H1 (cell line): ENCODE data around the gene EGLN3. TPM values are rescaled to one million over a fixed set of nuclear protein-coding genes. Genes with fewer than 3 reads are reported as not detected.

ENCODE experiments used
- CTCF ChIA-PET: fragments of 300-600 bp; sonication (Branson Sonifier 250); formaldehyde crosslinking; loops from one replicate; lab custom pipeline; 2021; ENCODE audit not compliant: partially characterized antibody; lab: Charles Lee
- POLR2A ChIA-PET: fragments of 300-600 bp; sonication (Branson Sonifier 250); formaldehyde crosslinking; loops from one replicate; lab custom pipeline; 2021; ENCODE audit warnings: inconsistent platforms; ENCODE audit not compliant: partially characterized antibody; lab: Charles Lee
- DNase-seq, 2 experiments: peaks; one replicate each; pipeline versions ENCODE4 v3.0.0 to v3.0.0-alpha.2; 2010 to 2022; ENCODE audit warnings: low spot score in 2 of 2, low read depth in 1 of 2, mixed read lengths in 1 of 2
- FAIRE-seq: peaks from 2 replicates; lab custom pipeline; 2011; peaks lifted over from hg19 to GRCh38; lab: Jason Lieb, UNC
- H2AFZ ChIP-seq: 2 replicates; pipeline ENCODE4 v1.8.1; 2012; ENCODE audit warnings: low read length, inconsistent platforms
- H2AK5ac ChIP-seq: 2 replicates; pipeline ENCODE4 v1.6.1; 2013; ENCODE audit warnings: low read depth, low read length
- H2BK120ac ChIP-seq: replicated peaks from 2 replicates; pipeline ENCODE3; 2013; ENCODE audit warnings: low read depth, low read length, inconsistent platforms
- H2BK12ac ChIP-seq: 2 replicates; pipeline ENCODE4 v1.6.1; 2013; ENCODE audit warnings: low read depth, low read length
- H2BK15ac ChIP-seq: 2 replicates; pipeline ENCODE4 v1.6.1; 2013; ENCODE audit warnings: low read length
- H2BK20ac ChIP-seq: 2 replicates; pipeline ENCODE4 v1.6.1; 2013; ENCODE audit warnings: low read length
- H2BK5ac ChIP-seq: 2 replicates; pipeline ENCODE4 v1.6.1; 2013; ENCODE audit warnings: low read depth, low read length
- H3K14ac ChIP-seq: 2 replicates; pipeline ENCODE4 v1.6.1; 2013; ENCODE audit warnings: inconsistent platforms; ENCODE audit not compliant: insufficient read length
- H3K18ac ChIP-seq: 2 replicates; pipeline ENCODE4 v1.6.1; 2013; ENCODE audit warnings: low read length; ENCODE audit errors: extremely low read depth
- H3K23ac ChIP-seq: 2 replicates; pipeline ENCODE4 v1.6.1; 2013; ENCODE audit warnings: inconsistent platforms; ENCODE audit not compliant: insufficient read length
- H3K23me2 ChIP-seq: 2 replicates; pipeline ENCODE4 v1.6.1; 2013; ENCODE audit warnings: low read depth, low read length
- H3K27ac ChIP-seq: 2 replicates; pipeline ENCODE4 v1.6.1; 2011; ENCODE audit warnings: low read depth, low read length, inconsistent platforms
- H3K27me3 ChIP-seq, 4 experiments: replicated peaks in 1 of 4; 1 replicate in 1 of 4; 2 replicates in 3 of 4; pipeline versions ENCODE4 v1.6.1 to v1.8.1; 2011 to 2013; ENCODE audit warnings: low read length in 3 of 4, mild to moderate bottlenecking in 3 of 4, inconsistent platforms in 2 of 4, mixed read lengths in 2 of 4, moderate library complexity in 1 of 4; ENCODE audit not compliant: control insufficient read depth in 3 of 4, insufficient read depth in 3 of 4; ENCODE audit errors: extremely low read depth in 1 of 4
- H3K36me3 ChIP-seq, 4 experiments: 2 replicates each; pipeline versions ENCODE4 v1.6.1 to v1.8.1; 2011 to 2013; ENCODE audit warnings: mild to moderate bottlenecking in 4 of 4, low read length in 3 of 4, moderate library complexity in 2 of 4, control low read depth in 1 of 4, inconsistent platforms in 1 of 4; ENCODE audit not compliant: insufficient read depth in 4 of 4, control insufficient read depth in 2 of 4
- H3K4ac ChIP-seq: replicated peaks from 2 replicates; pipeline ENCODE3; 2013; ENCODE audit warnings: low read length, low read depth, mixed read lengths, inconsistent platforms; ENCODE audit not compliant: insufficient read length
- H3K4me1 ChIP-seq, 4 experiments: replicated peaks in 1 of 4; 1 replicate in 1 of 4; 2 replicates in 3 of 4; pipeline versions ENCODE4 v1.6.1 to v1.8.1; 2011 to 2013; ENCODE audit warnings: low read length in 3 of 4, inconsistent platforms in 2 of 4, mixed read lengths in 1 of 4; ENCODE audit not compliant: insufficient read depth in 4 of 4, control insufficient read depth in 3 of 4
- H3K4me2 ChIP-seq, 2 experiments: 2 replicates each; pipeline versions ENCODE4 v1.6.1 to v1.8.1; 2011 to 2013; ENCODE audit warnings: low read depth in 2 of 2, low read length in 2 of 2, control low read depth in 1 of 2, inconsistent platforms in 1 of 2, mild to moderate bottlenecking in 1 of 2; ENCODE audit not compliant: insufficient read depth in 1 of 2
- H3K4me3 ChIP-seq, 4 experiments: fragments of 200-600, 300-600 bp in 1 of 4; sonication (generic), shearing (Covaris generic), sonication (Bioruptor Twin) in 1 of 4; 2 replicates each; pipeline versions ENCODE4 v1.5.1 to v1.8.1; 2011 to 2016; ENCODE audit warnings: low read length in 4 of 4, low read depth in 3 of 4, control low read depth in 2 of 4, inconsistent platforms in 2 of 4, mild to moderate bottlenecking in 2 of 4, mixed read lengths in 1 of 4, moderate library complexity in 1 of 4; ENCODE audit not compliant: insufficient read depth in 2 of 4; ENCODE audit errors: extremely low read depth in 1 of 4
- H3K56ac ChIP-seq: replicated peaks from 2 replicates; pipeline ENCODE3; 2013; ENCODE audit warnings: low read depth, mild to moderate bottlenecking, mixed read lengths, low read length, inconsistent platforms; ENCODE audit not compliant: insufficient read length
- H3K79me1 ChIP-seq: 2 replicates; pipeline ENCODE4 v1.6.1; 2013; ENCODE audit warnings: low read depth, low read length, control low read depth
- H3K79me2 ChIP-seq, 2 experiments: 2 replicates each; pipeline versions ENCODE4 v1.6.1 to v1.8.1; 2012 to 2013; ENCODE audit warnings: low read length in 2 of 2, mild to moderate bottlenecking in 2 of 2, inconsistent platforms in 1 of 2; ENCODE audit not compliant: insufficient read depth in 2 of 2, control insufficient read depth in 1 of 2
- H3K9ac ChIP-seq, 4 experiments: replicated peaks in 1 of 4; 1 replicate in 1 of 4; 2 replicates in 3 of 4; pipeline versions ENCODE4 v1.6.1 to v1.8.1; 2011 to 2013; ENCODE audit warnings: low read depth in 3 of 4, low read length in 3 of 4, control low read depth in 2 of 4, mild to moderate bottlenecking in 2 of 4, moderate library complexity in 2 of 4, inconsistent platforms in 1 of 4; ENCODE audit errors: extremely low read depth in 1 of 4
- H3K9me3 ChIP-seq, 2 experiments: 2 replicates each; pipeline versions ENCODE4 v1.6.1 to v1.8.1; 2012 to 2013; ENCODE audit warnings: mild to moderate bottlenecking in 2 of 2, moderate library complexity in 2 of 2, control low read depth in 1 of 2, inconsistent platforms in 1 of 2, low read depth in 1 of 2, low read length in 1 of 2, mixed read lengths in 1 of 2; ENCODE audit not compliant: insufficient read depth in 2 of 2
- H4K20me1 ChIP-seq, 2 experiments: replicated peaks in 1 of 2; 2 replicates each; pipeline versions ENCODE3 to v1.8.1; 2011 to 2013; ENCODE audit warnings: inconsistent platforms in 2 of 2, low read length in 2 of 2, mild to moderate bottlenecking in 1 of 2; ENCODE audit not compliant: insufficient read depth in 2 of 2, control insufficient read depth in 1 of 2
- H4K5ac ChIP-seq: 2 replicates; pipeline ENCODE4 v1.6.1; 2013; ENCODE audit warnings: low read length, low read depth, mixed read lengths, inconsistent platforms; ENCODE audit not compliant: insufficient read length
- H4K8ac ChIP-seq: 2 replicates; pipeline ENCODE4 v1.8.0; 2013; ENCODE audit warnings: mild to moderate bottlenecking, moderate library complexity, low read length, inconsistent platforms; ENCODE audit not compliant: insufficient read depth; ENCODE audit errors: extremely low read depth
- H4K91ac ChIP-seq: replicated peaks from 2 replicates; pipeline ENCODE3; 2013; ENCODE audit warnings: low read length, mixed read lengths, inconsistent platforms; ENCODE audit not compliant: insufficient read length
- ASH2L ChIP-seq: fragments of 200-600, 300-600 bp; sonication (generic); IDR thresholded peaks from one replicate; pipeline ENCODE4 v1.7.1; 2017; ENCODE audit warnings: low read length
- HDAC2 ChIP-seq, 2 experiments: fragments of 300-600 bp in 1 of 2; sonication (generic) in 1 of 2; IDR thresholded peaks; 2 replicates each; pipeline ENCODE4 v1.6.1; 2011 to 2012; ENCODE audit warnings: low read depth in 2 of 2, low read length in 2 of 2, mild to moderate bottlenecking in 2 of 2, moderate library complexity in 2 of 2, borderline replicate concordance in 1 of 2, inconsistent platforms in 1 of 2
- SP2 ChIP-seq: IDR thresholded peaks from 2 replicates; pipeline ENCODE4 v1.6.1; 2012; ENCODE audit warnings: mild to moderate bottlenecking, low read length, inconsistent platforms
- TCF12 ChIP-seq: IDR thresholded peaks from 2 replicates; pipeline ENCODE4 v1.6.1; 2011; ENCODE audit warnings: low read depth, mild to moderate bottlenecking, low read length
- ZNF274 ChIP-seq: IDR thresholded peaks from 2 replicates; pipeline ENCODE4 v1.7.0; 2012; ENCODE audit warnings: low read length, borderline replicate concordance; ENCODE audit errors: extremely low read depth
- WGBS, 2 experiments: shearing (Covaris generic) in 1 of 2; methylation state at CpG; one replicate each; pipeline versions ENCODE4 v1.1.6 to v1.1.7; 2013 to 2015; ENCODE audit warnings: low lambda C conversion rate in 2 of 2, mixed read lengths in 2 of 2, inconsistent platforms in 1 of 2, low coverage in 1 of 2, missing lambda C conversion rate in 1 of 2; ENCODE audit not compliant: insufficient replicate concordance in 2 of 2, insufficient coverage in 1 of 2, insufficient read length in 1 of 2; ENCODE audit errors: extremely low coverage in 1 of 2, missing lambda C conversion rate in 1 of 2; 5-methylcytosine and 5-hydroxymethylcytosine counted together
- polyA plus RNA-seq, 7 experiments: library from polyadenylated mRNA; depleted of rRNA in 3 of 7; stranded (reverse) in 5 of 7; unstranded in 2 of 7; fragments of >200 nt in 5 of 7; fragments of 200-250 nt in 2 of 7; gene quantifications; 1 replicate in 5 of 7; 2 replicates in 1 of 7; 4 replicates in 1 of 7; pipeline versions ENCODE4 v1.2.1 to v1.2.3, GENCODE V29; 2011 to 2013; ENCODE audit warnings: missing spikeins in 2 of 7, mixed read lengths in 2 of 7
- total RNA-seq: library from RNA; stranded (reverse); fragmentation: NEBNext Ultra II Directional; extraction: Animal tissue kit (Norgen Biotek cat#: 25700); gene quantifications from 2 replicates; pipeline ENCODE4 v1.2.1, GENCODE V29; 2021

Gene EGLN3
- total and polyA plus RNA-seq, 2 of the 8 experiments (the other 6 are each of a cell fraction or from before 2014, with no cell fraction given): 10.6 to 27.3 TPM

GRCh38 chr14:33884916-33885315 is 66.0 kb downstream of the EGLN3 start:
- Histone ChIP-seq H2BK20ac (no peak overlapping the region), H2AK5ac (no peak overlapping the region), H4K5ac (no peak overlapping the region), H3K23me2 (no peaks in the 10 kb centered on the region), H3K9me3 (no peaks in the 10 kb centered on the region), H2BK12ac (no peak overlapping the region), H4K91ac (no peak overlapping the region), H3K56ac (no peak overlapping the region), H3K23ac (no peak overlapping the region), H2AFZ (no peak overlapping the region), H3K4me3 (no peak overlapping the region), H4K8ac (no peak overlapping the region), H3K4me2 (no peak overlapping the region), H2BK120ac (no peak overlapping the region), H3K4me1 (no peaks in the 10 kb centered on the region), H3K4ac (no peak overlapping the region), H3K18ac (no peak overlapping the region), H4K20me1 (no peaks in the 10 kb centered on the region), H3K27me3 (no peaks in the 10 kb centered on the region), H3K14ac (no peak overlapping the region), H3K79me2 (no peaks in the 10 kb centered on the region), H2BK5ac (no peak overlapping the region), H3K9ac (no peak overlapping the region), H3K27ac (no peak overlapping the region), H3K36me3 (no peaks in the 10 kb centered on the region; a peak in 1 of 8 replicates), H3K79me1 (no peaks in the 10 kb centered on the region), H2BK15ac (no peak overlapping the region)
- ChIA-PET POLR2A (no interaction called here), CTCF (interaction anchor here (0.5 to 1.9 kb wide), 4 partner anchors 23 to 422 kb away, joined by 3 to 7 read pairs (median 4); no protein-coding TSS in a partner anchor)
- FAIRE-seq (no peak), DNase-seq (no peak)
- TF ChIP-seq HDAC2 (IDR thresholded peaks at IDR 0.05; ENCODE audit: borderline replicate concordance in 1 of 2, low read depth in 2 of 2, low read length in 2 of 2): no peak
- TF ChIP-seq SP2: no peak
- TF ChIP-seq ASH2L: no peak
- TF ChIP-seq TCF12: no peak
- TF ChIP-seq ZNF274: no peak
- WGBS, 2 experiments: 97% methylated on average over 2 of the region's 2 CpGs; no CpG with 5 or more reads in 1 of the 2 experiments
